Left lung (tissue), 10 donors: ENCODE results near the gene SORL1. TPM values are rescaled to one million over a fixed set of nuclear protein-coding genes. Genes with fewer than 3 reads are reported as not detected.
A peak's percentile ranks its signal among the peaks of the same experiment; 100 is the strongest.

Source experiments
- ATAC-seq: fragments of 200-7000 bp; cut with Tn5 transposase; one replicate; pipeline ENCODE4 v1.9.1; 2020; ENCODE audit warnings: moderate library complexity
- DNase-seq, 4 donors: peaks; one replicate each; pipeline ENCODE4 v3.0.0-alpha.2; 2013 to 2020
- H3K27ac ChIP-seq, 2 donors: fragments of 200-600 bp; sonication (generic) in 1 of 2; one replicate each; pipeline versions ENCODE4 v1.5.0 to v1.8.0; 2020 to 2021
- H3K27me3 ChIP-seq, 2 donors: fragments of 200-600 bp; sonication (generic) in 1 of 2; one replicate each; pipeline versions ENCODE4 v1.5.0 to v1.8.0; 2020 to 2021
- H3K36me3 ChIP-seq, 2 donors: fragments of 200-600 bp; sonication (generic) in 1 of 2; one replicate each; pipeline versions ENCODE4 v1.5.0 to v1.8.0; 2020 to 2021
- H3K4me1 ChIP-seq, 2 donors: fragments of 200-600 bp; one replicate each; pipeline ENCODE4 v1.8.0; 2021
- H3K4me3 ChIP-seq, 2 donors: fragments of 200-600 bp; sonication (generic) in 1 of 2; one replicate each; pipeline versions ENCODE4 v1.5.0 to v1.8.0; 2020 to 2021; ENCODE audit warnings: mild to moderate bottlenecking in 1 of 2
- H3K9me3 ChIP-seq, 2 donors: fragments of 200-600 bp; sonication (generic) in 1 of 2; one replicate each; pipeline versions ENCODE4 v1.5.0 to v1.8.0; 2020 to 2021
- intact Hi-C, 2 donors: fragments of 100-400 bp; cut with DNase I; formaldehyde crosslinking; loops; one replicate each; pipeline versions ENCODE4 v1.11.2 to v1.14.2; 2022
- polyA plus RNA-seq, 6 donors: library from polyadenylated mRNA; unstranded; fragments of 120-200 nt; gene quantifications; one replicate each; pipeline ENCODE4 v1.2.1, GENCODE V29; 2013; ENCODE audit not compliant: insufficient read length in 6 of 6
- total RNA-seq, 2 donors: library from RNA; stranded (reverse); fragmentation: NEBNext Ultra II Directional; extraction: Animal tissue kit (Norgen Biotek cat#: 25700); gene quantifications; one replicate each; pipeline ENCODE4 v1.2.1, GENCODE V29; 2021
- TF ChIP-seq, protein P1 (sequence below), 2 donors: fragments of 200-600 bp; sonication (generic) in 1 of 2; IDR thresholded peaks; one replicate each; pipeline versions ENCODE4 v1.5.0 to v1.8.0; 2021; ENCODE audit warnings: antibody characterized with exemption in 2 of 2
- donor health status: DM: no; HTN: yes; CAD: no.
- donor health status: DM: no; HTN: no; CAD: no.

The SORL1 gene
- total and polyA plus RNA-seq, 8 donors: 29.8 to 114 (median 33.4) TPM

DNA sequence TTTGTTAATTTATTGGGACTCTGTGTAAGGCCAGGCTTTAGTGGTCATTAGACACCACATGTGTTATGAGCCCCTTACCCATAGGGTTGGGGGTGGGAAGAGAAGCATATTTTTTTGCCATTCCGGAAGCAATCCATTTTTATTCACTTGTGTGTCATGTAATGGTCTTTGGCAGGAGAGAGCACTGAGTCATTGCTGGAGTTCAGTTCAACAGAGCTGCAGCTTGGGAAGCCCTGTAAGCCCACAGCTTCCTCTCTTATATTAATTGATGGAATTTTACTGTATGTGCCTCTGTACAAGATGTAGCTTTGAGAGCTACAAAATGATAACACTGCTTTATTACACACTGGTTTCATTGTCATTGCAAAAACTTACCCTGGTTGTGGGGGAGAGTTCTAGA is 177.9 kb downstream of the SORL1 start:
- Histone ChIP-seq H3K4me1 (peaks cover 4 to 10% of the 10 kb centered on the region in 2 donors), H3K36me3 (peaks cover 0 to 85% of the 10 kb centered on the region in 2 donors), H3K27ac (no peak overlapping the region), H3K27me3 (no peaks in the 10 kb centered on the region), H3K4me3 (no peak overlapping the region), H3K9me3 (no peaks in the 10 kb centered on the region)
- intact Hi-C loops: no loop called here
- DNase-seq (no peak), ATAC-seq (peak; percentile 30)
- TF ChIP-seq, protein P1, sequence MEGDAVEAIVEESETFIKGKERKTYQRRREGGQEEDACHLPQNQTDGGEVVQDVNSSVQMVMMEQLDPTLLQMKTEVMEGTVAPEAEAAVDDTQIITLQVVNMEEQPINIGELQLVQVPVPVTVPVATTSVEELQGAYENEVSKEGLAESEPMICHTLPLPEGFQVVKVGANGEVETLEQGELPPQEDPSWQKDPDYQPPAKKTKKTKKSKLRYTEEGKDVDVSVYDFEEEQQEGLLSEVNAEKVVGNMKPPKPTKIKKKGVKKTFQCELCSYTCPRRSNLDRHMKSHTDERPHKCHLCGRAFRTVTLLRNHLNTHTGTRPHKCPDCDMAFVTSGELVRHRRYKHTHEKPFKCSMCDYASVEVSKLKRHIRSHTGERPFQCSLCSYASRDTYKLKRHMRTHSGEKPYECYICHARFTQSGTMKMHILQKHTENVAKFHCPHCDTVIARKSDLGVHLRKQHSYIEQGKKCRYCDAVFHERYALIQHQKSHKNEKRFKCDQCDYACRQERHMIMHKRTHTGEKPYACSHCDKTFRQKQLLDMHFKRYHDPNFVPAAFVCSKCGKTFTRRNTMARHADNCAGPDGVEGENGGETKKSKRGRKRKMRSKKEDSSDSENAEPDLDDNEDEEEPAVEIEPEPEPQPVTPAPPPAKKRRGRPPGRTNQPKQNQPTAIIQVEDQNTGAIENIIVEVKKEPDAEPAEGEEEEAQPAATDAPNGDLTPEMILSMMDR (IDR thresholded peaks at IDR 0.05): no peak

DNA sequence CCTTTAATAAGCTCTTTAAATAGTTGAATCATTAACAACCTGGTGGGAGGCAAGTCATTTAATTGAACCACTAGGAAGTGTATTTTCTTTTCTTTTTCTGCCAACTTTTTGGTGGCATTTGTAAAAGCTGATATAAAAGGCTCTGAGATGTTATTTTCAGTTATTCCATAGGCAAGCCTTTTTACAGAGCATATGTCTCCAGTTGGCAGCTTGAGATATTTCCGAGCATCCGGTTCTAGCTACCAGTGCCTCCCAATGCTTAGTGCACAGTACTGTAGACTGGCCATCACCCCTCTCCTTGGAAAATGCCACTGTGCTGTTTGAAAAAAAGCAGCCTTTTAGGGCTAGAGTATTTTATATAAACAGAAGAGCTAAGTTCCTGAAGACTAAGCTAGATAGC is 179.3 kb downstream of the SORL1 start:
- intact Hi-C loops: no loop called here
- Histone ChIP-seq H3K27me3 (no peaks in the 10 kb centered on the region), H3K36me3 (peaks cover 0 to 71% of the 10 kb centered on the region in 2 donors), H3K9me3 (no peaks in the 10 kb centered on the region), H3K4me1 (no peaks in the 10 kb centered on the region), H3K4me3 (no peak overlapping the region), H3K27ac (no peak overlapping the region)
- ATAC-seq (no peak), DNase-seq (no peak)
- TF ChIP-seq, protein P1 (IDR thresholded peaks at IDR 0.05): no peak

- Histone ChIP-seq H3K4me3 (no peak overlapping the region), H3K27ac (no peak overlapping the region), H3K36me3 (peaks cover 0 to 42% of the 10 kb centered on the region in 2 donors), H3K9me3 (no peaks in the 10 kb centered on the region), H3K4me1 (no peaks in the 10 kb centered on the region), H3K27me3 (no peaks in the 10 kb centered on the region)
- TF ChIP-seq, protein P1 (IDR thresholded peaks at IDR 0.05): no peak
- intact Hi-C loops: no loop called here
- DNase-seq (no peak), ATAC-seq (no peak)
Observed at GRCh38 chr11:121634273-121634672, 182.2 kb downstream of the SORL1 start.

DNA sequence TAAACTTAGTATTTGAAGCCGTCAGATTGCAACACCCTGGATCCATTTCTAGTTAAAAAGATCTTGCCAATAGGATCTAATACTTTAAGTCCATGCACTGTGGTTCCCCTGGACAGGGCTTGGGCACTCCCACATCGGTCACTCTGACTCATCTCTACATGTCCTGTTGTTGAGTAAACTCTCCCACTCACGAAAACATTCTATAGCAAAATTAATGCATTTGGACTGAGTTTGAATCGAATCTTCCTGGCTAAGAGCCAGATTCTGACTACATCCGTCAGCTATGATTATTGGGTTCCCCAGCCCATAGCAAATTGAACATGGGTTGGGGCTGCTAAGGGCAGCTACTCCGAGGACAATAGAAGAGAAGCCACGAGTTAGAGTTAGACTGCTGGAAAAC is 182.8 kb downstream of the SORL1 start:
- peak; percentile 50 for ATAC-seq
- Histone ChIP-seq H3K36me3 (peaks cover 0 to 36% of the 10 kb centered on the region in 2 donors), H3K4me1 (no peaks in the 10 kb centered on the region), H3K4me3 (no peak overlapping the region), H3K9me3 (no peaks in the 10 kb centered on the region), H3K27ac (no peak overlapping the region), H3K27me3 (no peaks in the 10 kb centered on the region)
- DNase-seq: no peak
- intact Hi-C loops: no loop called here
- TF ChIP-seq, protein P1 (IDR thresholded peaks at IDR 0.05): no peak

GRCh38 chr11:121636081-121636799 is 184.1 kb downstream of the SORL1 start:
- ATAC-seq: no peak
- TF ChIP-seq, protein P1 (IDR thresholded peaks at IDR 0.05): no peak
- Histone ChIP-seq H3K4me3 (no peak overlapping the region), H3K4me1 (no peaks in the 10 kb centered on the region), H3K27me3 (no peaks in the 10 kb centered on the region), H3K36me3 (peaks cover 0 to 27% of the 10 kb centered on the region in 2 donors), H3K9me3 (no peaks in the 10 kb centered on the region), H3K27ac (no peak overlapping the region)
- intact Hi-C loops: no loop called here
- no peak for DNase-seq
